Measurements from ENCODE around the gene FZR1. TPM values are rescaled to one million over a fixed set of nuclear protein-coding genes. Genes with fewer than 3 reads are reported as not detected.

FZR1 gene
- total RNA-seq, 1 donor from 2014 or later, result 25.5 TPM

GRCh38 chr19:3550947-3551791, 45.1 kb downstream of the FZR1 start:
- peaks cover 18% of the 10 kb centered on the region for H3K36me3 ChIP-seq (ENCODE audit: control insufficient read depth, insufficient read depth, low read length)
- FAIRE-seq, result no peak
- TF ChIP-seq CTCF (IDR thresholded peaks at IDR 0.05; ENCODE audit: insufficient read depth, low read length, severe bottlenecking), result no peak
- H3K27me3 ChIP-seq (ENCODE audit: control insufficient read depth, insufficient read depth, low read length), result no peaks in the 10 kb centered on the region
- no peak for DNase-seq (ENCODE audit: low read depth)
- H3K4me3 ChIP-seq (ENCODE audit: low read depth, low read length), result no peak overlapping the region

GRCh38 chr19:3551792-3552095, 45.6 kb downstream of the FZR1 start:
- H3K4me3 ChIP-seq (ENCODE audit: low read depth, low read length), result no peak overlapping the region
- peaks cover 18% of the 10 kb centered on the region for H3K36me3 ChIP-seq (ENCODE audit: control insufficient read depth, insufficient read depth, low read length)
- no peak for FAIRE-seq
- no peak for TF ChIP-seq CTCF (IDR thresholded peaks at IDR 0.05; ENCODE audit: insufficient read depth, low read length, severe bottlenecking)
- no peak for DNase-seq (ENCODE audit: low read depth)
- H3K27me3 ChIP-seq (ENCODE audit: control insufficient read depth, insufficient read depth, low read length), result no peaks in the 10 kb centered on the region

GRCh38 chr19:3554254-3555083, 48.4 kb downstream of the FZR1 start:
- no peak overlapping the region for H3K4me3 ChIP-seq (ENCODE audit: low read depth, low read length)
- peaks cover 7% of the 10 kb centered on the region for H3K36me3 ChIP-seq (ENCODE audit: control insufficient read depth, insufficient read depth, low read length)
- DNase-seq (ENCODE audit: low read depth) (no peak), FAIRE-seq (peak; percentile 13)
- no peaks in the 10 kb centered on the region for H3K27me3 ChIP-seq (ENCODE audit: control insufficient read depth, insufficient read depth, low read length)
- TF ChIP-seq CTCF (IDR thresholded peaks at IDR 0.05; ENCODE audit: insufficient read depth, low read length, severe bottlenecking), result no peak

- Histone ChIP-seq H3K36me3 (ENCODE audit: control insufficient read depth, insufficient read depth, low read length) (peaks cover 4% of the 10 kb centered on the region), H3K27me3 (ENCODE audit: control insufficient read depth, insufficient read depth, low read length) (no peaks in the 10 kb centered on the region), H3K4me3 (ENCODE audit: low read depth, low read length) (peak overlapping the region; percentile 91)
- no peak for FAIRE-seq
- no peak for TF ChIP-seq CTCF (IDR thresholded peaks at IDR 0.05; ENCODE audit: insufficient read depth, low read length, severe bottlenecking)
- DNase-seq (ENCODE audit: low read depth), result no peak
Observed at GRCh38 chr19:3555653-3556422, 49.7 kb downstream of the FZR1 start.

GRCh38 chr19:3556423-3556977, 50.4 kb downstream of the FZR1 start:
- FAIRE-seq, result no peak
- no peak for TF ChIP-seq CTCF (IDR thresholded peaks at IDR 0.05; ENCODE audit: insufficient read depth, low read length, severe bottlenecking)
- H3K4me3 ChIP-seq (ENCODE audit: low read depth, low read length), result peak overlapping the region; percentile 91
- no peaks in the 10 kb centered on the region for H3K27me3 ChIP-seq (ENCODE audit: control insufficient read depth, insufficient read depth, low read length)
- peaks cover 1% of the 10 kb centered on the region for H3K36me3 ChIP-seq (ENCODE audit: control insufficient read depth, insufficient read depth, low read length)
- DNase-seq (ENCODE audit: low read depth), result no peak
